ENCODE measurements around the gene PKD1L1. TPM values are rescaled to one million over a fixed set of nuclear protein-coding genes. Genes with fewer than 3 reads are reported as not detected.

Gene PKD1L1
- total and polyA plus RNA-seq, 3 donors from 2014 or later, result 4.0 to 4.8 (median 4.2) TPM

- Histone ChIP-seq H3K27ac (no peak overlapping the region), H3K4me3 (no peak overlapping the region), H3K36me3 (ENCODE audit: low read depth, missing control alignments) (no peaks in the 10 kb centered on the region), H3K27me3 (no peaks in the 10 kb centered on the region), H3K4me1 (peaks cover 17% of the 10 kb centered on the region), H3K9me3 (no peaks in the 10 kb centered on the region)
- 81 to 88% methylated on average over 6 of the region's 6 CpGs for WGBS, 2 donors
- intact Hi-C loops (cut with DNase I; ENCODE audit: low total_unique reads), result no loop called here
- TF ChIP-seq POLR2A (IDR thresholded peaks at IDR 0.05) (no peak), CTCF (IDR thresholded peaks at IDR 0.05) (no peak)
- no peak for DNase-seq
Measured at GRCh38 chr7:47804767-47805545, 143.3 kb downstream of the PKD1L1 start.

GRCh38 chr7:47803846-47804245 is 144.4 kb downstream of the PKD1L1 start:
- peaks cover 17% of the 10 kb centered on the region for H3K4me1 ChIP-seq
- H3K9me3 ChIP-seq, result no peaks in the 10 kb centered on the region
- H3K27me3 ChIP-seq, result no peaks in the 10 kb centered on the region
- H3K36me3 ChIP-seq (ENCODE audit: low read depth, missing control alignments), result no peaks in the 10 kb centered on the region
- WGBS, 2 donors, result 85 to 92% methylated on average over 4 of the region's 4 CpGs
- H3K4me3 ChIP-seq, result no peak overlapping the region
- TF ChIP-seq CTCF (IDR thresholded peaks at IDR 0.05) (no peak), POLR2A (IDR thresholded peaks at IDR 0.05) (no peak)
- no peak for DNase-seq
- intact Hi-C loops (cut with DNase I; ENCODE audit: low total_unique reads), result no loop called here
- no peak overlapping the region for H3K27ac ChIP-seq

- Histone ChIP-seq H3K27ac (no peak overlapping the region), H3K36me3 (ENCODE audit: low read depth, missing control alignments) (no peaks in the 10 kb centered on the region), H3K27me3 (no peaks in the 10 kb centered on the region), H3K9me3 (no peaks in the 10 kb centered on the region), H3K4me3 (no peak overlapping the region), H3K4me1 (peaks cover 17% of the 10 kb centered on the region)
- 58 to 72% methylated on average over 6 of the region's 6 CpGs for WGBS, 2 donors
- intact Hi-C loops (cut with DNase I; ENCODE audit: low total_unique reads), result no loop called here
- TF ChIP-seq CTCF (IDR thresholded peaks at IDR 0.05) (no peak), POLR2A (IDR thresholded peaks at IDR 0.05) (no peak)
- no peak for DNase-seq
Measured at GRCh38 chr7:47803025-47803424, 145.2 kb downstream of the PKD1L1 start.

GRCh38 chr7:47801423-47801822 is 146.8 kb downstream of the PKD1L1 start:
- TF ChIP-seq CTCF (IDR thresholded peaks at IDR 0.05) (no peak), POLR2A (IDR thresholded peaks at IDR 0.05) (no peak)
- H3K4me3 ChIP-seq, result no peak overlapping the region
- H3K4me1 ChIP-seq, result peaks cover 7% of the 10 kb centered on the region
- no peak overlapping the region for H3K27ac ChIP-seq
- WGBS, 2 donors, result 94 to 98% methylated on average over 6 of the region's 6 CpGs
- intact Hi-C loops (cut with DNase I; ENCODE audit: low total_unique reads), result no loop called here
- no peaks in the 10 kb centered on the region for H3K36me3 ChIP-seq (ENCODE audit: low read depth, missing control alignments)
- no peaks in the 10 kb centered on the region for H3K9me3 ChIP-seq
- H3K27me3 ChIP-seq, result no peaks in the 10 kb centered on the region
- DNase-seq, result no peak

DNA sequence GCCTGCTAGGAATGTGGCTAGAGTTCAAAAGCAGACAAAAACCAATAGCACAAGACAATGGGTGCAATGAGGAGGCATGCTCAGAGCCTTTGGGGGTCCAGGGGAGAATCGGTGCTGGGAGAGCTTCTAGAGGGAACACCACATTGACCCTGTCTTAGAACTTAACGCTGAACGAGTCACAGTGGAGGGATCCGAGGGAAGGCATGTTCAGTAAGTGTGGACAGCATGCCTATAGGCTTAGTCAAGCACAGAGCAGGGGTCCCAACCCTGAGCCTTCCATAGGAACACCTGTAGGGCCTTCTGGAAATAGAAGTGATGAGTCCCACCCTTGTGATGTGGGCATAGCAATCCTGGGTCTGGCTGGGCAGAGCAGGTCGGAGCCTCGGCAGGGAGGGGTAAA is 148.7 kb downstream of the PKD1L1 start:
- H3K9me3 ChIP-seq, result no peaks in the 10 kb centered on the region
- H3K4me1 ChIP-seq, result no peaks in the 10 kb centered on the region
- intact Hi-C loops (cut with DNase I; ENCODE audit: low total_unique reads), result no loop called here
- no peak overlapping the region for H3K4me3 ChIP-seq
- H3K27me3 ChIP-seq, result no peaks in the 10 kb centered on the region
- WGBS, 2 donors, result 96 to 97% methylated on average over 5 to 6 of the region's 6 CpGs
- no peaks in the 10 kb centered on the region for H3K36me3 ChIP-seq (ENCODE audit: low read depth, missing control alignments)
- no peak overlapping the region for H3K27ac ChIP-seq
- no peak for DNase-seq
- no peak for TF ChIP-seq POLR2A (IDR thresholded peaks at IDR 0.05)
- no peak for TF ChIP-seq CTCF (IDR thresholded peaks at IDR 0.05)
